Skeletal muscle cell (primary cell): ENCODE data around the gene EEF1AKMT3.

Experiments
- DNase-seq: peaks from one replicate; pipeline ENCODE4 v3.0.0-alpha.2; 2010; ENCODE audit warnings: low read depth
- H3K4me3 ChIP-seq: 2 replicates; pipeline ENCODE4 v1.5.1; 2011; ENCODE audit warnings: low read depth, mild to moderate bottlenecking, control low read depth, low read length, moderate library complexity

The EEF1AKMT3 gene

DNA sequence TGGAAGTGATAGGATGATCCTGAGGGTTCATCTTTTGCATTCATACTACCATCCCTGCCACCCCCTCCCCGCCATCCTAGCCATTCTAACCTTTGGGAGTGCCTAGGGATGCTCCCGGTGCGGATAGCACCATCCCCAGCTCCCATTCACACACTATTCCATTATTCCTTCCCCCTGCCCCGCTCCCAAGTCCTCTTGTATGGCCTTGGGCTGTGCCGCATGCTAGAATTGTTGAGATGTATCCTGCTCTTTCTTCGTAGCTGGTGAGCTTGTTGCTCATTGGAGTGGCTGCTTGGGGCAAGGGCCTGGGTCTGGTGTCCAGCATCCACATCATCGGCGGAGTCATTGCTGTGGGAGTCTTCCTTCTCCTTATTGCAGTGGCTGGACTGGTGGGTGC lies 26.9 kb upstream of the EEF1AKMT3 start:
- H3K4me3 ChIP-seq = peak overlapping the region; percentile 93
- DNase-seq = no peak

- peak overlapping the region; percentile 93 for H3K4me3 ChIP-seq
- no peak for DNase-seq
Measured at GRCh38 chr12:57746025-57746424, 26.4 kb upstream of the EEF1AKMT3 start.

GRCh38 chr12:57749061-57749460 lies 23.4 kb upstream of the EEF1AKMT3 start:
- no peak for DNase-seq
- H3K4me3 ChIP-seq = no peak overlapping the region

DNA sequence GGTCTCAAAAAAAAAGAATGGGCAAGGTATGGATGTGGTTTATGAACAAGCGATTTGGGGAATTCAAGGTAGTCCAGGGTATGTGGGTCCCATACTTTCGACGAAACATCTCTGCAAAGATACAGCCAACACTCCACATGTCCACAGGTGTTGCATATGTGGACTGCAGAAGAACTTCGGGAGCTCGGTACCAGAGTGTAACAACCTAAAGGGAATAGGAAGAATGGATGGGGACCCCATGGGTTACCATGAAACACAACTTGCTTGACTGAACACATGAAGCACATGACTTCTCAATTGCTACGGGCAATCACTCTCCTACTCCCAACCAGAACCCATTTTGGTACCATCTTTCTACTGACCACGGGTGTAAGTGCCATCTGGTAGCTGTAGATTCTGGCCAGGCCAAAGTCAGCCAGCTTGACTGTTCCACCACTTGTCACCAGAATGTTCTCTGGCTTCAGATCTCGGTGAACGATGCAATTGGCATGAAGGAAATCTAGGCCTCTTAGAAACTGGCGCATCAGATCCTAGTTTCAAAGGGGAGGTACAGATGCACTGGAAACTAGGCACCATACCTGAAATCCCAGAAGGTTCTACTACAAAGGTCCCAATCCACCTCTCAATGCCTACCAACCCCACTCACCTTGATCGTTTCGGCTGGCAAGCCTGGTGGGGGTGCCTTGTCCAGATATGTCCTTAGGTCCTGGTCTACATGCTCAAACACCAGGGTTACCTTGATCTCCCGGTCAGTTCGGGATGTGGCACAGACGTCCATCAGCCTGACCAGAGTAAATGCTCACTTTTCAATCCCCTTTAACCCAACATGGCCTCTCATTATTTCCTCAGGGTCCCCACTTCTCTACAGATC lies 21.6 kb upstream of the EEF1AKMT3 start:
- DNase-seq = no peak
- H3K4me3 ChIP-seq = peak overlapping the region; percentile 91

DNA sequence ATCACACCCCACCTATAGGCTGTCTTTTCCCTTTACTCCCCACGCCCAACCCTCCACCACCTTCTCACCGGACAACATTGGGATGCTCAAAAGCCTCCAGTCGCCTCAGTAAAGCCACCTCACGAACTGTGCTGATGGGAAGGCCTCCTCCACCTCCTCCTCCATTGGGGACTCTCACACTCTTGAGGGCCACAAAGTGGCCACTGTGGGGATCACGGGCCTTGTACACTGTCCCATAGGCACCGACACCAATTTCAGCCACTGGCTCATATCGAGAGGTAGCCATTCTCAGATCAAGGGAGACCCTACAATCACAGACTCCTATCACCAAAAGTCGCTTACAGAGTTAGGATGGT lies 21.0 kb upstream of the EEF1AKMT3 start:
- H3K4me3 ChIP-seq = peak overlapping the region; percentile 91
- no peak for DNase-seq

DNA sequence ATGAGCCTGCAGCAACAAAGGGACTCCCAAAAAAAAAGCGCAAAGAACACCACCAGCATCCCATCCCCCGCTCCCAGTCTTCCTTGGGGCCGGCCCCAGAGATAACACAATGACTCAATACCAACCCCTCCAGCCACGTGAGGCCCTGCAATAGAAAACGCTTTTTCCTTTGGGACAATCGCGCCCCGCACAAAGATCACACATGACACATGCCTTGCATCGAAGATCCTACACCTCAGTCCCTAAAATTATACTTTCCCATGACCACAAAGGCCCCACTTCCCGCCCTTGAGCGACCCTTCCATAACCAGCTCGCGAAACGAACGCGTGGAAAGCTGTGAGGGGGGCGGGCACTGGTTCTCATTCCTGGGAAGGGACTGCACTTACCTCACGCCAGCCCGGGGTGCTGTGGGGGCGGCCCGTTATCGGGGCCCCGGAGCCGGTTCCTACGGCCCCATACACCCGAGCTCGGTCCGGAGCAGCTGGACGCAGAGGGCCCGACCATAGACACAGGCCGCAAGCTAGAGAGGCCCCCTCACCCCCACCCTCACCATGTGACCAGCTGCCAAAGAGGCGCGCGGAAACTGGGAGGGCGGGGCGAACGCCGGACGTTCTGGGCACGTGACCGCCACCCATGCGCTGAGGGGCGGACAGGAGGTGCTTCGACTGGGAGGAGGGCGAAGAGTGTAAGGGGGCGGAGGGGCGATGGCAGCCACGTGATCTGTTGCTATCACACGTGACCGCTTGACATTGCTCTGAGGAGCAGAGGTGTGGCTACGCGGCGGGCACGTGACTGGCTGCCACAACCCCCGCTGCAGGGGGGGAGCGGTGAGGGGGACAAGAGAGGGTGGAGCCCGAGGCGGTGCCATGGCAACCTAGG lies 20.4 kb upstream of the EEF1AKMT3 start, which contains the start of gene CDK4:
Gene CDK4, minus strand, starts transcription at position 523 of the 880 bp plus-strand sequence. CDS start 593 bp downstream, outside the sequence.
- peak within 1 kb of the TSS; percentile 91 for H3K4me3 ChIP-seq
- DNase-seq = peak; percentile 100

- no peak for DNase-seq
- H3K4me3 ChIP-seq = peak overlapping the region; percentile 36
Measured at GRCh38 chr12:57752668-57753000, 19.8 kb upstream of the EEF1AKMT3 start.

GRCh38 chr12:57753756-57754337 lies 18.6 kb upstream of the EEF1AKMT3 start:
- H3K4me3 ChIP-seq = no peak overlapping the region
- DNase-seq = no peak

DNA sequence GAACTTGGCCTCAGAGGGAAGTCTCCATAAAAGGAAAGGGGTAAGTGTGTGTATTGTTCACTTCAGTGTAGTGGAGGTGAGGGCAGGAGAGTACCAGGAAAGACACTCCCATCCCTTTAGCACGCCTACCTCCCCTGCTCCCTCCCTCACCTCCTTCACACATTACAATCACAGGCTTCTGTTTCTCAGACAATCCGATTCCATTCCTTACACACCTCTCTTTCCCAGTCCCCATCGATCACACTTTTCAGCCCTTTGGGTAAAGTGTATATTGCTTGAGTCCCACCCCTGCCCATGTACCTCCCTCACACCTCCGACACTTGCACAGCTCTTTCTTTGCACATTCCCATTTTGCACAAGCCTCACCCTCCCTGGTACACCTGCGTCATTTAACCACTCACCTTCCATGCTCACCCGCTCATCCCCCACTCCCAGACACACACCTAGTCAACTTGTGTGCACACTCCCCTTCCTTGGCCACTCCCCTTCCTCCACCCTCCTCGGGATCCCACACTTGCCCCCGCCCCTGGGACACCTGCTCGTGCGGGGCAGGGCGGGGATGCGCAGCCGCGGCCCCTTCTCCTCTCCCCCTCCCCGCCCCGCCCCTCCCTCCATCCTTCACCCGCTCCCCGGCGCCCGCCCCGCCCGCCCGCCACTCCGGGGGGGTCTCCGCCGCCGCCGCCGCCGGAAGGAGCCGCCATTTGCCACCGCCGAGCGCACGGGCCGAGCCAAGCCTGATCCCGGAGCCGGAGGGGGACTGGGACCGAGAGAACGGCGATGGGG lies 17.8 kb upstream of the EEF1AKMT3 start, which contains the start of gene MARCHF9:
Gene MARCHF9, plus strand, starts transcription at position 693 of the 783 bp plus-strand sequence. CDS start 426 bp downstream, outside the sequence.
- DNase-seq = no peak
- peak within 1 kb of the TSS; percentile 60 for H3K4me3 ChIP-seq

DNA sequence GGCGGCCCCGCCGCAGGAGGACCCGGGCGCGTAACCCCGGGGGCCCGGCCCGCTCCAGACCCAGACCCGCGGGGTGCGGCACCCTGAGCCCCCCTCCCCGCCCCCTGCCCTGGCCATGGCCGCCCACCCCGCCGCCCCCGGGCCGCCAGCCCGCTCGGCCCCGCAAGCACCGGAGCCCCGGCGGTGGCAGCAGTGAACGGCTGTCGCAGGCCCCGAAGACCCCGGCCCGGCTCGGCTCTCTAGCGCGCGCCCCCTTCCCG lies 17.3 kb upstream of the EEF1AKMT3 start:
- DNase-seq = no peak
- H3K4me3 ChIP-seq = peak overlapping the region; percentile 60

DNA sequence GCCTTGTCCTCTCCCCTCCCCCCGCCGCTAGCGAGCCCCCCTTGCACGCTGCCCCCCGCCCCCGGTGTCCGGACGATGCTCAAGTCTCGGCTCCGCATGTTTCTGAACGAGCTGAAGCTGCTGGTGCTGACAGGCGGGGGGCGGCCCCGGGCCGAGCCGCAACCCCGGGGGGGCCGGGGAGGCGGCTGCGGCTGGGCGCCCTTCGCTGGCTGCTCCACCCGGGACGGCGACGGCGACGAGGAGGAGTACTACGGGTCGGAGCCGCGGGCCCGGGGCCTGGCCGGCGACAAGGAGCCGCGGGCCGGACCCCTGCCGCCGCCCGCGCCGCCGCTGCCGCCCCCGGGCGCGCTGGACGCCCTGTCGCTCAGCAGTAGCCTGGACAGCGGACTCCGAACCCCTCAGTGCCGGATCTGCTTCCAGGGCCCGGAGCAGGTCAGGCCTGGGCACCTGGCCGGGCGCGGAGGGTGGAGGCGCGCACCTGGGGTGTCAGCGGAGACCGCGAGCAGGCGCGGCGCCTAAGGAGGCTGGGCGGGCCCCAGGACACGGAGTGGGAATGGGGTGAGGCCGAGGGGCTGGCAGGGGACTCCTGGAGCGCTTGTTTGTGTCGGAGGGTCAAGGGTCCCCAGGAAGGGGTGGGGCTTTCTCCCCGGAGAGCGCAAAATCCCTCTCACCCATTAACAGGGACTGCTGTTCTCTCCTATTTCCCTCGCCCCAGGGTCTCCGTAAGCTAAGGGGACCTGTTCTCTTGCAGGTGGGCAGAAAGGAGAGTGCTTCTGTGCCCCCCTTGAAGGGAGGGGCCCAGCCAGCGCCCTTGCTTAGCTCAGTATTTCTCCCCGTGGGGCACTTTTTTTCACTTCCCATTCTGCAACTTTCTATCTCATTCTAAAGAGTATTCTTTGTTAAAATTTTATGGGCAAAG lies 16.7 kb upstream of the EEF1AKMT3 start:
- no peak for DNase-seq
- H3K4me3 ChIP-seq = peak overlapping the region; percentile 60

- no peak overlapping the region for H3K4me3 ChIP-seq
- no peak for DNase-seq
Measured at GRCh38 chr12:57756406-57757341, 15.7 kb upstream of the EEF1AKMT3 start.

GRCh38 chr12:57757771-57758170 lies 14.6 kb upstream of the EEF1AKMT3 start:
- H3K4me3 ChIP-seq = no peak overlapping the region
- no peak for DNase-seq

DNA sequence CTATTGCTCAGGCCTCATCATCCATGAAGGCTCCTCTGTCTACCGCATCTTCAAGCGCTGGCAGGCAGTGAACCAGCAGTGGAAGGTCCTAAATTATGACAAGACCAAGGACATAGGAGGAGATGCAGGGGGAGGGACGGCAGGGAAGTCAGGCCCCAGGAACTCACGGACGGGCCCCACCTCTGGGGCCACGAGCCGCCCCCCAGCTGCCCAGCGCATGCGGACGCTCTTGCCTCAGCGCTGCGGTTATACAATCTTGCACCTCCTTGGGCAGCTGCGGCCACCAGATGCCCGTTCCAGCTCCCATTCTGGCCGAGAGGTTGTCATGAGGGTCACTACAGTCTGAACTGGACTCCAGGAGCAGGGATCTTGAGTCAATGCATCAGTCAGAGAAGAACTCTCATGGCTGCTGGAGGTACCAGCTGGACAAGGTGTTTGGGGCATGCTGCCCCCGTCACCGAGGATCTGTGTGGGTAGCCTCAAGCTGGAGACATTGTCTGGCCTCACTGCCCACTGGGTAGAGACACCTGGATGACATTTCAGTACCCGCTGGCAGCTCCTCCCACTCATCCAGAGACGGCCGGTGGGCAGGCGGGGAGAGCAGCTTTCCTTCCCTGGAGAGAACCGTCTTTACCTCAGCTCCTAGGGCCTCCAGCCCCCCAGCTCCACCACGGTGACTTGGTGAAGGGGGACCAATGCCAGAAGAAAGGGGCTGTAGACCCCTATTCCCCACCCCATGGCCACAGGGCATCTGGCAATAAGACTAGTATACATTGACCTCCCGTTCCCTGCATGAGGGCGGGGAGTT lies 13.7 kb upstream of the EEF1AKMT3 start:
- no peak overlapping the region for H3K4me3 ChIP-seq
- DNase-seq = no peak

DNA sequence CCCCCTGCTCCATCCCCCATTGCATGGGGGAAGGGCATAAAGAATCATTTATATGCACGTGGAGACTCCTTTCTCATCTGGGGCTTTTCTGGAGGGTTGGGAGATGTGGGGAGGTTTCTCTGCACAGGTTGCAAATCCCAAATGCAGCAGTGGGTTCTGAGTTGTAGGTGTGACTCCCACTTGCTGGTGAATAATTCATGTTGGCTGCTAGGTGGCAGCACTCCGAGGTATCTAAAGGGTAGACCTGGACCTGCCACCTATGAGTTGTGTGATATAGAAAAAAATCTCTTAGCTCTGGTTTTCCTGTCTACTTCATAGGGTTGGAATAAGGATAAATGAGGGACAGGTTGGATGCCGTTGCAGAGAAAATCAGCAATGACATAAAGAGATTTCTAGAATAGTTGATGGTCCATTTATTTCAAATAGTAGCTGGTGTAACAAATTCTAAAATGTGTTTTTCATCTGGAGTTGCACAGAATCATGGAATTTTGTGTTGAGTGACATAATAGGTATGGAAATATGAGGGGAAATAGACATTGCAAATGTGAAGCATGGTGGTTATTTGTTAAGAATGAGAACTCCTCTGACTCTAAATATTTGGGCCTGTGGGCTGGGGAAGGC lies 12.9 kb upstream of the EEF1AKMT3 start:
- no peak overlapping the region for H3K4me3 ChIP-seq
- DNase-seq = no peak

- DNase-seq = no peak
Measured at GRCh38 chr12:57760347-57760982, 11.9 kb upstream of the EEF1AKMT3 start.

More at GRCh38 chr12:57760347-57760982, 11.9 kb upstream of the EEF1AKMT3 start:
- H3K4me3 ChIP-seq = no peak overlapping the region
